GM12878 (cell line): ENCODE results near the gene DUSP7. TPM values are rescaled to one million over a fixed set of nuclear protein-coding genes. Genes with fewer than 3 reads are reported as not detected.

Source experiments
- ATAC-seq: fragments of 200-7000 bp; cut with Tn5 transposase; 3 replicates; pipeline ENCODE4 v1.9.1; 2020; ENCODE audit warnings: mild to moderate bottlenecking, moderate library complexity
- BruUV-seq: library from RNA; stranded (reverse); fragments of 400-500 nt; replicated peaks from 2 replicates; lab custom pipeline; 2021; lab: Mats Ljungman, UMichigan
- CTCF ChIA-PET: fragments of 300-600 bp; sonication (Branson Sonifier 250); formaldehyde crosslinking; extraction: SDS; loops from one replicate; lab custom pipeline; 2021; ENCODE audit warnings: inconsistent platforms; lab: Yijun Ruan, JAX
- POLR2A ChIA-PET: fragments of 350-600 bp; formaldehyde crosslinking; extraction: SDS; loops from one replicate; lab custom pipeline; 2021; ENCODE audit warnings: inconsistent platforms; lab: Charles Lee
- RAD21 ChIA-PET: fragments of 300-600 bp; sonication (Branson Sonifier 250); formaldehyde crosslinking; loops from one replicate; lab custom pipeline; 2023; ENCODE audit warnings: antibody characterized with exemption; ENCODE audit not compliant: unreplicated experiment; lab: Charles Lee
- SMC1A ChIA-PET: fragments of 300-600 bp; sonication (Branson Sonifier 250); formaldehyde crosslinking; loops from one replicate; lab custom pipeline; 2023; ENCODE audit not compliant: unreplicated experiment, uncharacterized antibody; lab: Charles Lee
- DNase-seq: peaks from one replicate; pipeline ENCODE4 v3.0.0-alpha.2; 2011; ENCODE audit warnings: low read depth, low spot score
- FAIRE-seq: peaks from 3 replicates; lab custom pipeline; 2011; peaks lifted over from hg19 to GRCh38; lab: Jason Lieb, UNC
- H2AFZ ChIP-seq: 2 replicates; pipeline ENCODE4 v1.6.0; 2011; ENCODE audit warnings: low read depth, low read length, control low read depth; ENCODE audit not compliant: control insufficient read depth
- H3K27ac ChIP-seq: 2 replicates; pipeline ENCODE4 v1.5.1; 2011; ENCODE audit warnings: control low read depth; ENCODE audit not compliant: control insufficient read depth, insufficient read depth
- H3K27me3 ChIP-seq, 2 experiments: replicated peaks in 1 of 2; 2 replicates each; pipeline versions ENCODE4 v1.6.0 to v1.6.1; 2011; ENCODE audit warnings: low read length in 1 of 2; ENCODE audit not compliant: control insufficient read depth in 2 of 2, insufficient read depth in 2 of 2
- H3K36me3 ChIP-seq, 2 experiments: 2 replicates each; pipeline ENCODE4 v1.5.1; 2011; ENCODE audit warnings: low read length in 1 of 2; ENCODE audit not compliant: control insufficient read depth in 2 of 2, insufficient read depth in 2 of 2
- H3K4me1 ChIP-seq: 2 replicates; pipeline ENCODE4 v1.6.1; 2011; ENCODE audit warnings: mild to moderate bottlenecking, low read length, moderate library complexity, mixed read lengths; ENCODE audit not compliant: control insufficient read depth, insufficient read depth
- H3K4me2 ChIP-seq: 2 replicates; pipeline ENCODE4 v1.6.0; 2011; ENCODE audit warnings: control low read depth; ENCODE audit not compliant: control insufficient read depth, insufficient read depth
- H3K4me3 ChIP-seq: fragments of 200-600 bp; sonication (generic); 2 replicates; pipeline ENCODE4 v1.5.1; 2016
- H3K79me2 ChIP-seq: 2 replicates; pipeline ENCODE4 v1.6.0; 2011; ENCODE audit warnings: low read length; ENCODE audit not compliant: control insufficient read depth, insufficient read depth
- H3K9ac ChIP-seq: 2 replicates; pipeline ENCODE4 v1.8.0; 2011; ENCODE audit warnings: low read length, control low read depth, mixed read lengths; ENCODE audit not compliant: control insufficient read depth, insufficient read depth
- H3K9me3 ChIP-seq: replicated peaks from 3 replicates; pipeline ENCODE4 v1.5.1; 2011; ENCODE audit warnings: mild to moderate bottlenecking, low read length; ENCODE audit not compliant: control insufficient read depth, insufficient read depth
- H4K20me1 ChIP-seq: 2 replicates; pipeline ENCODE4 v1.6.0; 2011; ENCODE audit not compliant: control insufficient read depth, insufficient read depth
- ASH2L ChIP-seq: fragments of 300-600, 200-600 bp; sonication (generic); IDR thresholded peaks from 2 replicates; pipeline ENCODE4 v1.6.1; 2017; ENCODE audit warnings: low read depth, mild to moderate bottlenecking, borderline replicate concordance
- CHD1 ChIP-seq: IDR thresholded peaks from 2 replicates; pipeline ENCODE4 v1.6.1; 2012; ENCODE audit warnings: low read depth, low read length, improper control_type of control experiment
- EGR1 ChIP-seq, 2 experiments: IDR thresholded peaks; 1 replicate in 1 of 2; 2 replicates in 1 of 2; pipeline ENCODE4 v1.6.1; 2011 to 2012; ENCODE audit warnings: low read depth in 2 of 2, low read length in 2 of 2, borderline replicate concordance in 1 of 2, mild to moderate bottlenecking in 1 of 2, moderate library complexity in 1 of 2
- FOS ChIP-seq: IDR thresholded peaks from 3 replicates; pipeline ENCODE4 v1.6.1; 2011; ENCODE audit warnings: borderline replicate concordance; ENCODE audit not compliant: insufficient read length; ENCODE audit errors: extremely low read depth
- IKZF1 ChIP-seq: fragments of 450-650 bp; conservative IDR thresholded peaks from 2 replicates; pipeline ENCODE4 v1.6.1; 2017; ENCODE audit warnings: antibody characterized with exemption, mild to moderate bottlenecking
- LARP7 ChIP-seq: fragments of 450-650 bp; IDR thresholded peaks from 2 replicates; pipeline ENCODE4 v1.6.1; 2017; ENCODE audit warnings: mild to moderate bottlenecking
- MYB ChIP-seq: fragments of 150-350 bp; IDR thresholded peaks from 2 replicates; pipeline ENCODE4 v1.6.1; 2014; ENCODE audit warnings: mild to moderate bottlenecking, low read depth, low read length, borderline replicate concordance
- RCOR1 ChIP-seq: conservative IDR thresholded peaks from 2 replicates; pipeline ENCODE4 v1.6.1; 2012; ENCODE audit warnings: low read depth, low read length, improper control_type of control experiment
- SMC3 ChIP-seq: IDR thresholded peaks from 2 replicates; pipeline ENCODE4 v1.6.1; 2011; ENCODE audit warnings: low read length, improper control_type of control experiment, borderline replicate concordance
- SPI1 ChIP-seq: IDR thresholded peaks from 2 replicates; pipeline ENCODE4 v1.6.1; 2011; ENCODE audit warnings: low read depth, mild to moderate bottlenecking, low read length, moderate library complexity, borderline replicate concordance; ENCODE audit not compliant: insufficient read depth
- SUPT20H ChIP-seq: IDR thresholded peaks from 2 replicates; pipeline ENCODE4 v1.6.1; 2011; ENCODE audit warnings: low read depth, mild to moderate bottlenecking, low read length, moderate library complexity, borderline replicate concordance; ENCODE audit not compliant: control insufficient read depth
- TBL1XR1 ChIP-seq: IDR thresholded peaks from 2 replicates; pipeline ENCODE4 v1.6.1; 2012; ENCODE audit warnings: low read depth, low read length, improper control_type of control experiment
- ZNF622 ChIP-seq: fragments of 450-650 bp; IDR thresholded peaks from 2 replicates; pipeline ENCODE4 v1.6.1; 2017; ENCODE audit warnings: mild to moderate bottlenecking, inconsistent platforms
- WGBS: methylation state at CpG from one replicate; pipeline ENCODE4 v1.1.6; 2016; ENCODE audit warnings: low lambda C conversion rate; ENCODE audit not compliant: insufficient replicate concordance, insufficient coverage; ENCODE audit errors: missing lambda C conversion rate; 5-methylcytosine and 5-hydroxymethylcytosine counted together
- in situ Hi-C: fragments of 300-500 bp; cut with MboI; formaldehyde crosslinking; loops from 9 replicates; pipeline ENCODE4 v1.14.3; 2018; ENCODE audit warnings: mixed read lengths
- intact Hi-C: fragments of 100-400 bp; cut with micrococcal nuclease; formaldehyde crosslinking; loops from one replicate; pipeline ENCODE4 v1.14.2; 2022; ENCODE audit not compliant: unreplicated experiment
- polyA plus RNA-seq, 11 experiments: library from polyadenylated mRNA; depleted of rRNA in 4 of 11; unstranded in 6 of 11; stranded (reverse) in 5 of 11; fragments of >200 nt; fragmentation: Nextera tagmentation in 4 of 11; fragmentation: Illumina TruSeq in 1 of 11; extraction: Ambion mirVana in 4 of 11; extraction: Trizol in 1 of 11; gene quantifications; 1 replicate in 1 of 11; 2 replicates in 10 of 11; pipeline versions ENCODE4 v1.2.1 to v1.2.3, GENCODE V29; 2011 to 2016; ENCODE audit warnings: inconsistent platforms in 2 of 11, missing spikeins in 2 of 11, low read depth in 1 of 11
- total RNA-seq, 4 experiments: library from RNA; depleted of rRNA in 3 of 4; stranded (reverse); fragments of >200 nt in 3 of 4; fragmentation: Illumina TruSeq in 1 of 4; extraction: Trizol in 1 of 4; gene quantifications; 2 replicates each; pipeline versions ENCODE4 v1.2.1 to v1.2.3, GENCODE V29; 2013 to 2021
- TF ChIP-seq, protein P1 (sequence below): fragments of 450-650 bp; IDR thresholded peaks from 2 replicates; pipeline ENCODE4 v1.6.1; 2016; ENCODE audit warnings: mild to moderate bottlenecking
- TF ChIP-seq, protein P2 (sequence below): fragments of 450-650 bp; IDR thresholded peaks from 2 replicates; pipeline ENCODE4 v1.6.1; 2017; ENCODE audit warnings: antibody characterized with exemption, mild to moderate bottlenecking, moderate library complexity
- TF ChIP-seq, protein P3 (sequence below): IDR thresholded peaks from 2 replicates; pipeline ENCODE4 v1.6.1; 2011; ENCODE audit warnings: low read depth, low read length, improper control_type of control experiment, borderline replicate concordance

Gene DUSP7
- total and polyA plus RNA-seq, 10 of the 15 experiments (the other 5 are each of a cell fraction or from before 2014, with no cell fraction given), result 0.73 to 17.0 (median 7.9) TPM

GRCh38 chr3:52005571-52005986, 50.8 kb downstream of the DUSP7 start:
- Histone ChIP-seq H3K9me3 (no peaks in the 10 kb centered on the region), H3K4me1 (peaks cover 12% of the 10 kb centered on the region), H2AFZ (0 out of 2 replicates have a peak overlapping the region, but pooled peaks have one; percentile 29), H4K20me1 (no peaks in the 10 kb centered on the region), H3K27me3 (no peaks in the 10 kb centered on the region; a peak in 1 of 4 replicates), H3K27ac (no peak overlapping the region), H3K4me2 (peak overlapping the region; percentile 33; the same call in 1 of the 2 replicates), H3K9ac (no peak overlapping the region), H3K4me3 (no peak overlapping the region), H3K79me2 (no peaks in the 10 kb centered on the region), H3K36me3 (no peaks in the 10 kb centered on the region)
- SMC1A ChIA-PET, result interaction anchor here (1.0 to 7.7 kb wide), 9 partner anchors 11 to 143 kb away, joined by 3 to 179 read pairs (median 5); partner anchors contain the start of gene DUSP7
- BruUV-seq, result no TSS peak
- RAD21 ChIA-PET, result interaction anchor here (2.4 to 8.5 kb wide), 7 partner anchors 16 to 139 kb away, joined by 21 to 165 read pairs (median 51); partner anchors contain the start of gene DUSP7
- CTCF ChIA-PET, result interaction anchor here (0.8 to 10.6 kb wide), 10 partner anchors 10 to 148 kb away, joined by 3 to 334 read pairs (median 18); partner anchors contain the start of genes ACY1 and DUSP7
- intact Hi-C loops, result no loop called here
- FAIRE-seq (no peak), DNase-seq (no peak)
- POLR2A ChIA-PET, result interaction anchor here (0.5 to 1.4 kb wide), 5 partner anchors 8 to 50 kb away, joined by 4 to 6 read pairs (median 4); partner anchors contain the start of gene DUSP7
- TF ChIP-seq MYB (no peak), ZNF622 (no peak), RCOR1 (no peak), SMC3 (no peak), IKZF1 (peak; percentile 43), FOS (no peak), EGR1 (IDR thresholded peaks at IDR 0.05; ENCODE audit: borderline replicate concordance in 1 of 2, low read depth in 2 of 2, low read length in 2 of 2) (peak in 1 of 2 experiments; percentile 45; a peak in 1 of 3 replicates), SUPT20H (no peak), LARP7 (no peak), ASH2L (no peak), SPI1 (no peak; the same call in 1 of the 2 replicates), CHD1 (no peak), TBL1XR1 (no peak)
- TF ChIP-seq, protein P1, sequence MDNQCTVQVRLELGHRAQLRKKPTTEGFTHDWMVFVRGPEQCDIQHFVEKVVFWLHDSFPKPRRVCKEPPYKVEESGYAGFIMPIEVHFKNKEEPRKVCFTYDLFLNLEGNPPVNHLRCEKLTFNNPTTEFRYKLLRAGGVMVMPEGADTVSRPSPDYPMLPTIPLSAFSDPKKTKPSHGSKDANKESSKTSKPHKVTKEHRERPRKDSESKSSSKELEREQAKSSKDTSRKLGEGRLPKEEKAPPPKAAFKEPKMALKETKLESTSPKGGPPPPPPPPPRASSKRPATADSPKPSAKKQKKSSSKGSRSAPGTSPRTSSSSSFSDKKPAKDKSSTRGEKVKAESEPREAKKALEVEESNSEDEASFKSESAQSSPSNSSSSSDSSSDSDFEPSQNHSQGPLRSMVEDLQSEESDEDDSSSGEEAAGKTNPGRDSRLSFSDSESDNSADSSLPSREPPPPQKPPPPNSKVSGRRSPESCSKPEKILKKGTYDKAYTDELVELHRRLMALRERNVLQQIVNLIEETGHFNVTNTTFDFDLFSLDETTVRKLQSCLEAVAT, result peak; percentile 91
- TF ChIP-seq, protein P2, sequence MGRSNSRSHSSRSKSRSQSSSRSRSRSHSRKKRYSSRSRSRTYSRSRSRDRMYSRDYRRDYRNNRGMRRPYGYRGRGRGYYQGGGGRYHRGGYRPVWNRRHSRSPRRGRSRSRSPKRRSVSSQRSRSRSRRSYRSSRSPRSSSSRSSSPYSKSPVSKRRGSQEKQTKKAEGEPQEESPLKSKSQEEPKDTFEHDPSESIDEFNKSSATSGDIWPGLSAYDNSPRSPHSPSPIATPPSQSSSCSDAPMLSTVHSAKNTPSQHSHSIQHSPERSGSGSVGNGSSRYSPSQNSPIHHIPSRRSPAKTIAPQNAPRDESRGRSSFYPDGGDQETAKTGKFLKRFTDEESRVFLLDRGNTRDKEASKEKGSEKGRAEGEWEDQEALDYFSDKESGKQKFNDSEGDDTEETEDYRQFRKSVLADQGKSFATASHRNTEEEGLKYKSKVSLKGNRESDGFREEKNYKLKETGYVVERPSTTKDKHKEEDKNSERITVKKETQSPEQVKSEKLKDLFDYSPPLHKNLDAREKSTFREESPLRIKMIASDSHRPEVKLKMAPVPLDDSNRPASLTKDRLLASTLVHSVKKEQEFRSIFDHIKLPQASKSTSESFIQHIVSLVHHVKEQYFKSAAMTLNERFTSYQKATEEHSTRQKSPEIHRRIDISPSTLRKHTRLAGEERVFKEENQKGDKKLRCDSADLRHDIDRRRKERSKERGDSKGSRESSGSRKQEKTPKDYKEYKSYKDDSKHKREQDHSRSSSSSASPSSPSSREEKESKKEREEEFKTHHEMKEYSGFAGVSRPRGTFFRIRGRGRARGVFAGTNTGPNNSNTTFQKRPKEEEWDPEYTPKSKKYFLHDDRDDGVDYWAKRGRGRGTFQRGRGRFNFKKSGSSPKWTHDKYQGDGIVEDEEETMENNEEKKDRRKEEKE, result no peak
- TF ChIP-seq, protein P3, sequence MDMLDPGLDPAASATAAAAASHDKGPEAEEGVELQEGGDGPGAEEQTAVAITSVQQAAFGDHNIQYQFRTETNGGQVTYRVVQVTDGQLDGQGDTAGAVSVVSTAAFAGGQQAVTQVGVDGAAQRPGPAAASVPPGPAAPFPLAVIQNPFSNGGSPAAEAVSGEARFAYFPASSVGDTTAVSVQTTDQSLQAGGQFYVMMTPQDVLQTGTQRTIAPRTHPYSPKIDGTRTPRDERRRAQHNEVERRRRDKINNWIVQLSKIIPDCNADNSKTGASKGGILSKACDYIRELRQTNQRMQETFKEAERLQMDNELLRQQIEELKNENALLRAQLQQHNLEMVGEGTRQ, result no peak
- TF ChIP-seq, all 136 proteins: peak for 3
- ATAC-seq, result no peak
- in situ Hi-C loops, result no loop called here
- WGBS, result 34% methylated on average over 13 of the region's 15 CpGs
